ENCODE results near the gene CCSER1. TPM values are rescaled to one million over a fixed set of nuclear protein-coding genes. Genes with fewer than 3 reads are reported as not detected.

Gene CCSER1
- total and polyA plus RNA-seq, 2 of the 8 experiments (the other 6 are each of a cell fraction or from before 2014, with no cell fraction given) = 0.26 to 0.84 TPM

DNA sequence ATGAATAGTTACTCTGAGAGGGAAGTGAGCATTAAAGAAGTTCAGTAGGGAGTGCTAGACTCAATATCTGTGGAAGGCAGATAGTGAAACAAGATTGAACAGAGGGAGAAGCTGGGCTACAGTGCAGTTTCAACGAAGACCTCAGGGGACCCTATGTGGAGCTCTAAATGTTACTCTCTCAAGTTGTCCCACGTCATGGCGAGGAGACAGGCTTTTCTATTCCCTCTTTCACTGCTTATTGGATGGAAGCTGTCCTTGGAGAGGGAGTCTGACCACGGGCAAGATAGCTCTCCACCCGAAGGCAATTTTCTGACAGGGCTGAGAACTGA is 42.3 kb upstream of the CCSER1 start:
- DNase-seq (ENCODE audit: low read depth in 1 of 2, low spot score in 2 of 2) (no peak), FAIRE-seq (no peak)
- H2BK12ac ChIP-seq (ENCODE audit: low read depth, low read length) = no peak overlapping the region
- H3K4me1 ChIP-seq (replicated peaks in 1 of 4; ENCODE audit: control insufficient read depth in 3 of 4, insufficient read depth in 4 of 4, low read length in 3 of 4) = peaks cover 0 to 5% (median 0%) of the 10 kb centered on the region in 4 experiments; a peak in 1 of 7 replicates
- H3K4ac ChIP-seq (replicated peaks; ENCODE audit: insufficient read length, low read depth, low read length) = no peak overlapping the region
- no peak overlapping the region for H4K91ac ChIP-seq (replicated peaks; ENCODE audit: insufficient read length, low read length)
- H4K20me1 ChIP-seq (replicated peaks in 1 of 2; ENCODE audit: control insufficient read depth in 1 of 2, insufficient read depth in 2 of 2, low read length in 2 of 2) = no peaks in the 10 kb centered on the region
- H3K14ac ChIP-seq (ENCODE audit: insufficient read length) = no peak overlapping the region
- no peak overlapping the region for H3K9ac ChIP-seq (replicated peaks in 1 of 4; ENCODE audit: extremely low read depth in 1 of 4, low read depth in 3 of 4, low read length in 3 of 4)
- POLR2A ChIA-PET (ENCODE audit: partially characterized antibody) = no interaction called here
- H2BK120ac ChIP-seq (replicated peaks; ENCODE audit: low read depth, low read length) = no peak overlapping the region
- no peaks in the 10 kb centered on the region for H3K79me2 ChIP-seq (ENCODE audit: control insufficient read depth in 1 of 2, insufficient read depth in 2 of 2, low read length in 2 of 2)
- H3K79me1 ChIP-seq (ENCODE audit: low read depth, low read length) = no peaks in the 10 kb centered on the region
- H4K8ac ChIP-seq (ENCODE audit: extremely low read depth, insufficient read depth, low read length) = no peak overlapping the region
- H3K4me3 ChIP-seq (ENCODE audit: extremely low read depth in 1 of 4, insufficient read depth in 2 of 4, low read depth in 3 of 4, low read length in 4 of 4) = no peak overlapping the region
- CTCF ChIA-PET (ENCODE audit: partially characterized antibody) = no interaction called here
- no peaks in the 10 kb centered on the region for H3K9me3 ChIP-seq (ENCODE audit: insufficient read depth in 2 of 2, low read depth in 1 of 2, low read length in 1 of 2)
- H2BK20ac ChIP-seq (ENCODE audit: low read length) = no peak overlapping the region
- no peak overlapping the region for H2BK15ac ChIP-seq (ENCODE audit: low read length)
- TF ChIP-seq RXRA (IDR thresholded peaks at IDR 0.05; ENCODE audit: insufficient read depth, low read depth, low read length) = no peak
- 91% methylated on average over 5 of the region's 5 CpGs; no CpG with 5 or more reads in 1 of the 2 experiments for WGBS, 2 experiments (ENCODE audit: extremely low coverage in 1 of 2, insufficient coverage in 1 of 2, insufficient read length in 1 of 2, insufficient replicate concordance in 2 of 2, low coverage in 1 of 2, low lambda C conversion rate in 2 of 2, missing lambda C conversion rate in 1 of 2)
- no peak overlapping the region for H4K5ac ChIP-seq (ENCODE audit: insufficient read length, low read depth, low read length)
- H3K18ac ChIP-seq (ENCODE audit: extremely low read depth, low read length) = no peak overlapping the region
- no peak overlapping the region for H3K56ac ChIP-seq (replicated peaks; ENCODE audit: insufficient read length, low read depth, low read length)
- H3K36me3 ChIP-seq (ENCODE audit: control insufficient read depth in 2 of 4, insufficient read depth in 4 of 4, low read length in 3 of 4) = no peaks in the 10 kb centered on the region
- H2BK5ac ChIP-seq (ENCODE audit: low read depth, low read length) = no peak overlapping the region
- no peak overlapping the region for H3K23ac ChIP-seq (ENCODE audit: insufficient read length)
- no peak overlapping the region for H2AK5ac ChIP-seq (ENCODE audit: low read depth, low read length)
- H3K27me3 ChIP-seq (replicated peaks in 1 of 4; ENCODE audit: control insufficient read depth in 3 of 4, extremely low read depth in 1 of 4, insufficient read depth in 3 of 4, low read length in 3 of 4) = no peaks in the 10 kb centered on the region
- H2AFZ ChIP-seq (ENCODE audit: low read length) = no peak overlapping the region
- no peak overlapping the region for H3K4me2 ChIP-seq (ENCODE audit: insufficient read depth in 1 of 2, low read depth in 2 of 2, low read length in 2 of 2)
- no peak overlapping the region for H3K27ac ChIP-seq (ENCODE audit: low read depth, low read length)
- no peaks in the 10 kb centered on the region for H3K23me2 ChIP-seq (ENCODE audit: low read depth, low read length)
